Measurements from ENCODE around the gene PSMB7. TPM values are rescaled to one million over a fixed set of nuclear protein-coding genes. Genes with fewer than 3 reads are reported as not detected.

Gene PSMB7
- total RNA-seq, 3 donors from 2014 or later (not counting 1 experiment from before 2014, with no cell fraction given), result 75.6 to 75.9 (median 75.8) TPM

DNA sequence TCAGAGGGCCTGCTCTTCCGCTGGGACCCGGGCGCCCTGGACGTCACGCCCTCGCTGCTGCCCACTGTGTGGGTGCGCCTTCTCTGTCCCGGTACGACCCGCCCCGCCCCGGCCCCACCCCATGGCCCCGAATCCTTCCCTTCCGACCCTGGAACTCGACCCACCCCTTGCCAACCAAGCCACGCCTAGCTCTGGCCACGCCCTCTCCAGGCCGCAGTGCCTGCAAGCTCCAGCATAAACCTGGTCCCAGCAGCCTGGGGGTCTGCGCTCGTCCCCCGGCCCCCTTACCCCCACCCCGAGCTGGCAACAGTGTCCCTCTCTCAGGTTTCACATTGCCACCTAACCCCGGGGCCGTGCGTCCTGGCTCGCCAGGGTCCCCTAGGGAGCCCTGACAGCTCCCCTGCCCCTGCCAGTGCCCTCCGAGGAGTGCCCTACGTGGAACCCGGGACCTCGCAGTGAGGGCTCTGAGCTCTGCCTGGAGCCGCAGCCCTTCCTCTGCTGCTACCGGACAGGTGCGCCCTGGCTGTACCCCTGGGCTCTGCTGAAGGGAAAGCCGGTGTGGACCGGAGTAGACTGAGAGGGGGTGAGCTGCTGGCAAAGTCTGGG lies 38.4 kb upstream of the PSMB7 start:
- Mint-ChIP-seq H3K27me3 (ENCODE audit: low read depth in 2 of 2) (peaks cover 7 to 24% of the 10 kb centered on the region in 2 donors), H3K4me1 (no peaks in the 10 kb centered on the region), H3K36me3 (no peaks in the 10 kb centered on the region), H3K9me3 (no peaks in the 10 kb centered on the region), H3K4me3 (no peak overlapping the region), H3K27ac (no peak overlapping the region)
- Histone ChIP-seq H3K4me3 (ENCODE audit: low read length) (no peak overlapping the region), H3K27me3 (ENCODE audit: control insufficient read depth, insufficient read depth, low read length) (peaks cover 6% of the 10 kb centered on the region), H3K27ac (ENCODE audit: low read length) (no peak overlapping the region), H3K9me3 (ENCODE audit: control insufficient read depth, insufficient read depth, low read length) (no peaks in the 10 kb centered on the region), H3K36me3 (ENCODE audit: control insufficient read depth, insufficient read depth, low read length) (no peaks in the 10 kb centered on the region), H3K4me1 (ENCODE audit: control insufficient read depth, insufficient read depth, low read length) (peaks cover 6% of the 10 kb centered on the region)
- DNase-seq, result no peak
- WGBS (ENCODE audit: insufficient coverage), result 36% methylated on average over 33 of the region's 35 CpGs
- intact Hi-C loops (cut with micrococcal nuclease), result no loop called here
- no peak for ATAC-seq
- TF ChIP-seq, protein P1, sequence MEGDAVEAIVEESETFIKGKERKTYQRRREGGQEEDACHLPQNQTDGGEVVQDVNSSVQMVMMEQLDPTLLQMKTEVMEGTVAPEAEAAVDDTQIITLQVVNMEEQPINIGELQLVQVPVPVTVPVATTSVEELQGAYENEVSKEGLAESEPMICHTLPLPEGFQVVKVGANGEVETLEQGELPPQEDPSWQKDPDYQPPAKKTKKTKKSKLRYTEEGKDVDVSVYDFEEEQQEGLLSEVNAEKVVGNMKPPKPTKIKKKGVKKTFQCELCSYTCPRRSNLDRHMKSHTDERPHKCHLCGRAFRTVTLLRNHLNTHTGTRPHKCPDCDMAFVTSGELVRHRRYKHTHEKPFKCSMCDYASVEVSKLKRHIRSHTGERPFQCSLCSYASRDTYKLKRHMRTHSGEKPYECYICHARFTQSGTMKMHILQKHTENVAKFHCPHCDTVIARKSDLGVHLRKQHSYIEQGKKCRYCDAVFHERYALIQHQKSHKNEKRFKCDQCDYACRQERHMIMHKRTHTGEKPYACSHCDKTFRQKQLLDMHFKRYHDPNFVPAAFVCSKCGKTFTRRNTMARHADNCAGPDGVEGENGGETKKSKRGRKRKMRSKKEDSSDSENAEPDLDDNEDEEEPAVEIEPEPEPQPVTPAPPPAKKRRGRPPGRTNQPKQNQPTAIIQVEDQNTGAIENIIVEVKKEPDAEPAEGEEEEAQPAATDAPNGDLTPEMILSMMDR (IDR thresholded peaks at IDR 0.05), result no peak

DNA sequence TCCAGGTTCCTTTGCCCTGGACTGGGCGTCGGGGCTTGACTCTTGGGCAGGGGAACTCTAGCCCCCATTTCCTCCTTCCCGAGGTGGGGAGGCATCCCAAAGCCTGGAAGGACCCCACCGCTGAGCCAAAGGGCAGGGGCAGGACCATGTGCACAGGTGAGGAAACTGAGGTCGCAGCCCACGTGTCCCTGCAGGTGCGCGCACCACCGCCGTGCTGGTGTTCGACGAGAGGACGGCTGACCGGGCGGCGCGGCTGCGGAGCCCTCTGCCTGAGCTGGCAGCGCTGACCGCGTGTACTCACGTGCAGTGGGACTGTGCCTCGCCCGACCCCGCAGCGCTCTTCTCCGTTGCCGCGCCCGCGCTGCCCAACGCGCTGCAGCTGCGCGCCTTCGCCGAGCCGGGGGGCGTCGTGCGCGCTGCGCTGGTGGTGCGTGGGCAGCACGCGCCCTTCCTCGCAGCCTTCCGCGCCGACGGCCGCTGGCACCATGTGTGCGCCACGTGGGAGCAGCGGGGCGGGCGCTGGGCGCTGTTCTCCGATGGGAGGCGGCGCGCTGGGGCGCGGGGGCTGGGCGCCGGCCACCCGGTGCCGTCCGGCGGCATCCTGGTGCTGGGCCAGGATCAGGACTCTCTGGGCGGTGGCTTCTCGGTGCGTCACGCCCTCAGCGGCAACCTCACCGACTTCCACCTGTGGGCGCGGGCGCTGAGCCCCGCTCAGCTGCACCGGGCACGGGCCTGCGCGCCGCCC lies 37.8 kb upstream of the PSMB7 start:
- Histone ChIP-seq H3K4me3 (ENCODE audit: low read length) (no peak overlapping the region), H3K4me1 (ENCODE audit: control insufficient read depth, insufficient read depth, low read length) (peaks cover 6% of the 10 kb centered on the region), H3K36me3 (ENCODE audit: control insufficient read depth, insufficient read depth, low read length) (no peaks in the 10 kb centered on the region), H3K27me3 (ENCODE audit: control insufficient read depth, insufficient read depth, low read length) (peaks cover 6% of the 10 kb centered on the region), H3K9me3 (ENCODE audit: control insufficient read depth, insufficient read depth, low read length) (no peaks in the 10 kb centered on the region), H3K27ac (ENCODE audit: low read length) (no peak overlapping the region)
- H3K27ac Mint-ChIP-seq, result no peak overlapping the region
- peaks cover 14 to 30% of the 10 kb centered on the region in 2 donors for H3K27me3 Mint-ChIP-seq (ENCODE audit: low read depth in 2 of 2)
- ATAC-seq (no peak), DNase-seq (no peak)
- H3K4me3 Mint-ChIP-seq, result no peak overlapping the region
- H3K4me1 Mint-ChIP-seq, result no peaks in the 10 kb centered on the region
- intact Hi-C loops (cut with micrococcal nuclease), result no loop called here
- 46% methylated on average over 85 of the region's 85 CpGs for WGBS (ENCODE audit: insufficient coverage)
- no peaks in the 10 kb centered on the region for H3K9me3 Mint-ChIP-seq
- TF ChIP-seq, protein P1 (IDR thresholded peaks at IDR 0.05), result no peak
- H3K36me3 Mint-ChIP-seq, result no peaks in the 10 kb centered on the region

DNA sequence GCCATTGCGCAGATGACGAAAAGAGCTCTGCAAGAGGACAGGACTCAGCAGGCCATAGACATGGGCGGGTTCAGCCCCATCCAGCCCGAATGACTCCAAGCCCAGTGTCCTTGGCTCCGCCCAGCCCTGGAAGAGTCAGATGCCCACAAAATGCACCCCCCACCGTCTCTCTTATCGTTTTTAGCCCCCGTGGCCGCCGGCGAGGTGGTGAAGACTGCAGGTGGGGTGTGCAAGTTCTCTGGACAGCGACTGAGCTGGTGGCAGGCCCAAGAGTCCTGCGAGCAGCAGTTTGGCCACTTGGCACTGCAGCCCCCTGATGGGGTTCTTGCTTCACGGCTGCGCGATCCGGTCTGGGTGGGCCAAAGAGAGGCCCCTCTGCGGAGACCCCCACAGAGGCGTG lies 37.1 kb upstream of the PSMB7 start:
- DNase-seq (no peak), ATAC-seq (no peak)
- TF ChIP-seq, protein P1 (IDR thresholded peaks at IDR 0.05), result no peak
- WGBS (ENCODE audit: insufficient coverage), result 84% methylated on average over 19 of the region's 19 CpGs
- no peak overlapping the region for H3K4me3 ChIP-seq (ENCODE audit: low read length)
- peaks cover 6% of the 10 kb centered on the region for H3K27me3 ChIP-seq (ENCODE audit: control insufficient read depth, insufficient read depth, low read length)
- Mint-ChIP-seq H3K9me3 (no peaks in the 10 kb centered on the region), H3K27me3 (ENCODE audit: low read depth in 2 of 2) (peaks cover 15 to 30% of the 10 kb centered on the region in 2 donors), H3K4me3 (no peak overlapping the region), H3K4me1 (no peaks in the 10 kb centered on the region), H3K27ac (no peak overlapping the region), H3K36me3 (no peaks in the 10 kb centered on the region)
- H3K27ac ChIP-seq (ENCODE audit: low read length), result no peak overlapping the region
- no peaks in the 10 kb centered on the region for H3K36me3 ChIP-seq (ENCODE audit: control insufficient read depth, insufficient read depth, low read length)
- intact Hi-C loops (cut with micrococcal nuclease), result no loop called here
- peaks cover 6% of the 10 kb centered on the region for H3K4me1 ChIP-seq (ENCODE audit: control insufficient read depth, insufficient read depth, low read length)
- H3K9me3 ChIP-seq (ENCODE audit: control insufficient read depth, insufficient read depth, low read length), result no peaks in the 10 kb centered on the region

Data from natural killer cell (primary cell).